GM12878 (cell line): ENCODE data around the gene GMCL2. TPM values are rescaled to one million over a fixed set of nuclear protein-coding genes. Genes with fewer than 3 reads are reported as not detected.

ENCODE experiments used
- BACH1 ChIP-seq: fragments of 450-650 bp; IDR thresholded peaks from 2 replicates; pipeline ENCODE4 v1.6.1; 2017; ENCODE audit warnings: mild to moderate bottlenecking, borderline replicate concordance
- CBFB ChIP-seq: IDR thresholded peaks from 2 replicates; pipeline ENCODE4 v1.6.1; 2016; ENCODE audit warnings: antibody characterized with exemption, low read depth
- EED ChIP-seq: sonication (generic); IDR thresholded peaks from 2 replicates; pipeline ENCODE4 v1.6.1; 2016; ENCODE audit warnings: antibody characterized with exemption, low read depth
- EZH2 ChIP-seq: IDR thresholded peaks from 2 replicates; pipeline ENCODE4 v1.6.1; 2012; ENCODE audit warnings: low read depth, mild to moderate bottlenecking, control low read depth, inconsistent platforms, low read length, borderline replicate concordance; ENCODE audit not compliant: control insufficient read depth
- FOXK2 ChIP-seq: fragments of 450-650 bp; IDR thresholded peaks from 2 replicates; pipeline ENCODE4 v1.6.1; 2017; ENCODE audit warnings: mild to moderate bottlenecking, moderate library complexity
- HDGF ChIP-seq: fragments of 450-650 bp; IDR thresholded peaks from 2 replicates; pipeline ENCODE4 v1.6.1; 2016; ENCODE audit warnings: antibody characterized with exemption
- IKZF1 ChIP-seq: fragments of 450-650 bp; conservative IDR thresholded peaks from 2 replicates; pipeline ENCODE4 v1.6.1; 2017; ENCODE audit warnings: antibody characterized with exemption, mild to moderate bottlenecking
- KAT2A ChIP-seq: conservative IDR thresholded peaks from 2 replicates; pipeline ENCODE4 v1.6.1; 2011; ENCODE audit warnings: low read depth, low read length; ENCODE audit not compliant: control insufficient read depth
- NFYB ChIP-seq: IDR thresholded peaks from 2 replicates; pipeline ENCODE4 v1.6.1; 2011; ENCODE audit warnings: low read depth, mild to moderate bottlenecking, low read length, improper control_type of control experiment, moderate library complexity; ENCODE audit not compliant: insufficient read depth
- NRF1 ChIP-seq: conservative IDR thresholded peaks from 2 replicates; pipeline ENCODE4 v1.6.1; 2011; ENCODE audit warnings: mild to moderate bottlenecking, low read depth, low read length, improper control_type of control experiment
- PAX5 ChIP-seq: IDR thresholded peaks from 2 replicates; pipeline ENCODE4 v1.6.1; 2011; ENCODE audit warnings: low read depth, low read length, borderline replicate concordance
- RB1 ChIP-seq: fragments of 450-650 bp; formaldehyde crosslinking; IDR thresholded peaks from 2 replicates; pipeline ENCODE4 v1.6.1; 2017; ENCODE audit warnings: mild to moderate bottlenecking, borderline replicate concordance
- SIN3A ChIP-seq: IDR thresholded peaks from 2 replicates; pipeline ENCODE4 v1.6.1; 2012; ENCODE audit warnings: low read depth, low read length, improper control_type of control experiment
- SP1 ChIP-seq: IDR thresholded peaks from one replicate; pipeline ENCODE4 v1.6.1; 2011; ENCODE audit warnings: low read depth, low read length
- SREBF1 ChIP-seq: IDR thresholded peaks from 2 replicates; pipeline ENCODE4 v1.6.1; 2012; ENCODE audit warnings: mild to moderate bottlenecking, low read length
- STAT1 ChIP-seq: fragments of 450-650 bp; conservative IDR thresholded peaks from 2 replicates; pipeline ENCODE4 v1.6.1; 2014; ENCODE audit warnings: antibody characterized with exemption, mild to moderate bottlenecking
- TCF3 ChIP-seq: IDR thresholded peaks from 2 replicates; pipeline ENCODE4 v1.6.1; 2012; ENCODE audit warnings: low read depth, mild to moderate bottlenecking, low read length, borderline replicate concordance; ENCODE audit not compliant: insufficient read depth
- TCF7 ChIP-seq: IDR thresholded peaks from 2 replicates; pipeline ENCODE4 v1.6.1; 2014; ENCODE audit warnings: antibody characterized with exemption, borderline replicate concordance
- ZNF207 ChIP-seq: fragments of 450-650 bp; IDR thresholded peaks from 2 replicates; pipeline ENCODE4 v1.6.1; 2014; ENCODE audit warnings: antibody characterized with exemption, mild to moderate bottlenecking, borderline replicate concordance
- polyA plus RNA-seq, 11 experiments: library from polyadenylated mRNA; depleted of rRNA in 4 of 11; unstranded in 6 of 11; stranded (reverse) in 5 of 11; fragments of >200 nt; fragmentation: Nextera tagmentation in 4 of 11; fragmentation: Illumina TruSeq in 1 of 11; extraction: Ambion mirVana in 4 of 11; extraction: Trizol in 1 of 11; gene quantifications; 1 replicate in 1 of 11; 2 replicates in 10 of 11; pipeline versions ENCODE4 v1.2.1 to v1.2.3, GENCODE V29; 2011 to 2016; ENCODE audit warnings: inconsistent platforms in 2 of 11, missing spikeins in 2 of 11, low read depth in 1 of 11
- total RNA-seq, 4 experiments: library from RNA; depleted of rRNA in 3 of 4; stranded (reverse); fragments of >200 nt in 3 of 4; fragmentation: Illumina TruSeq in 1 of 4; extraction: Trizol in 1 of 4; gene quantifications; 2 replicates each; pipeline versions ENCODE4 v1.2.1 to v1.2.3, GENCODE V29; 2013 to 2021
- TF ChIP-seq, protein P1 (sequence below): fragments of 150-350 bp; IDR thresholded peaks from 2 replicates; pipeline ENCODE4 v1.6.1; 2014; ENCODE audit warnings: mild to moderate bottlenecking, low read depth, low read length
- TF ChIP-seq, protein P2 (sequence below): fragments of 450-650 bp; IDR thresholded peaks from 2 replicates; pipeline ENCODE4 v1.6.1; 2017; ENCODE audit warnings: mild to moderate bottlenecking
- TF ChIP-seq, protein P3 (sequence below): fragments of 450-650 bp; IDR thresholded peaks from 2 replicates; pipeline ENCODE4 v1.6.1; 2016; ENCODE audit warnings: mild to moderate bottlenecking
- TF ChIP-seq, protein P4 (sequence below): IDR thresholded peaks from 2 replicates; pipeline ENCODE4 v1.6.1; 2011; ENCODE audit warnings: borderline replicate concordance, low read depth, mild to moderate bottlenecking, moderate library complexity, mixed read lengths, low read length; ENCODE audit not compliant: insufficient read depth; ENCODE audit errors: extremely low read length
- TF ChIP-seq, protein P5 (sequence below): IDR thresholded peaks from 2 replicates; pipeline ENCODE4 v1.6.1; 2011; ENCODE audit warnings: borderline replicate concordance, low read depth, mild to moderate bottlenecking, moderate library complexity, low read length; ENCODE audit not compliant: insufficient read depth, poor library complexity, severe bottlenecking

Gene GMCL2
- total and polyA plus RNA-seq, 10 of the 15 experiments (the other 5 are each of a cell fraction or from before 2014, with no cell fraction given) = 0.07 TPM; not detected in 9

DNA sequence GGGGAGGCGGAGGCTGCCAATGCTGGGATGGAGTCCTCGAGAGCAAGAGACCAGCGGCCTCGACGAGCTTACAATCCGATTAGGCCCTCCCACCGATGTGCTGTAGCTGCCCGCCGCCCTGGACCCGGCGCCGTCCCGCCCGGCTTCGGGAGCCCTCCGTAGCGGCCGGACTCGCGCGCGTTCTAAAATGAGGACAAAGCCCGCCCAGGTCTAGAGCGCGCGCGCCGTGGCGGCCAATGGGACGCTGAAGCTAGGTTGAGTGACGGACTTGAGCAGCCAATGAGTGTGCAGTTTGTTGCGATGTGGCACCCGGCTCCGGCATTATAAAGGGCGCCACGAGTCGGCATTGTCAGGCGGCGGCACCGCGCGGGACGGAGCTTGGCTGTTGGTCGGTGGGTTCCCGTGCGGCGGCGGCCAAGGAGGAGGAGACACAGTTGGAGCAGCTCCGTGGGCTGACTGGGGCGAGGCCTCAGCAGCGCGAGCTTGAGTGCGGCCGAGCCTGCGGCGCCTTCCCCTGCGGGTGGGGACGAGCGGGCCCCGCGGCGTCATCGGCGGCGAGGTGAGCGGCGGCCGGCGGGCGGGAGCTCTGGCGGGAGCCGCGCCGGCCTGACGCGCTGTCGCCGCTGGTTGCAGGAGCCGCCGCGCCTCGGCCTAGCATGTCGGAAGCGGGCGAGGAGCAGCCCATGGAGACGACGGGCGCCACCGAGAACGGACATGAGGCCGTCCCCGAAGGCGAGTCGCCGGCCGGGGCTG, 17.2 kb upstream of the GMCL2 start, which contains the start of gene HNRNPAB (continued):
- TF ChIP-seq STAT1 (0 out of 2 replicates have a peak, but pooled peaks have one; percentile 51), BACH1 (peak; percentile 81), SREBF1 (no peak), KAT2A (no peak), EZH2 (no peak), FOXK2 (no peak), PAX5 (peak; percentile 55; the same call in 1 of the 2 replicates), IKZF1 (peak; percentile 17; the same call in 1 of the 2 replicates), SIN3A (peak; percentile 87), TCF3 (peak; percentile 92), RB1 (peak; percentile 98), SP1 (peak; percentile 99), CBFB (peak; percentile 93), ZNF207 (0 out of 2 replicates have a peak, but pooled peaks have one; percentile 61), HDGF (no peak), TCF7 (no peak), EED (no peak), NRF1 (no peak), NFYB (peak; percentile 94)
- TF ChIP-seq, protein P1, sequence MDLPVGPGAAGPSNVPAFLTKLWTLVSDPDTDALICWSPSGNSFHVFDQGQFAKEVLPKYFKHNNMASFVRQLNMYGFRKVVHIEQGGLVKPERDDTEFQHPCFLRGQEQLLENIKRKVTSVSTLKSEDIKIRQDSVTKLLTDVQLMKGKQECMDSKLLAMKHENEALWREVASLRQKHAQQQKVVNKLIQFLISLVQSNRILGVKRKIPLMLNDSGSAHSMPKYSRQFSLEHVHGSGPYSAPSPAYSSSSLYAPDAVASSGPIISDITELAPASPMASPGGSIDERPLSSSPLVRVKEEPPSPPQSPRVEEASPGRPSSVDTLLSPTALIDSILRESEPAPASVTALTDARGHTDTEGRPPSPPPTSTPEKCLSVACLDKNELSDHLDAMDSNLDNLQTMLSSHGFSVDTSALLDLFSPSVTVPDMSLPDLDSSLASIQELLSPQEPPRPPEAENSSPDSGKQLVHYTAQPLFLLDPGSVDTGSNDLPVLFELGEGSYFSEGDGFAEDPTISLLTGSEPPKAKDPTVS = no peak
- TF ChIP-seq, protein P2, sequence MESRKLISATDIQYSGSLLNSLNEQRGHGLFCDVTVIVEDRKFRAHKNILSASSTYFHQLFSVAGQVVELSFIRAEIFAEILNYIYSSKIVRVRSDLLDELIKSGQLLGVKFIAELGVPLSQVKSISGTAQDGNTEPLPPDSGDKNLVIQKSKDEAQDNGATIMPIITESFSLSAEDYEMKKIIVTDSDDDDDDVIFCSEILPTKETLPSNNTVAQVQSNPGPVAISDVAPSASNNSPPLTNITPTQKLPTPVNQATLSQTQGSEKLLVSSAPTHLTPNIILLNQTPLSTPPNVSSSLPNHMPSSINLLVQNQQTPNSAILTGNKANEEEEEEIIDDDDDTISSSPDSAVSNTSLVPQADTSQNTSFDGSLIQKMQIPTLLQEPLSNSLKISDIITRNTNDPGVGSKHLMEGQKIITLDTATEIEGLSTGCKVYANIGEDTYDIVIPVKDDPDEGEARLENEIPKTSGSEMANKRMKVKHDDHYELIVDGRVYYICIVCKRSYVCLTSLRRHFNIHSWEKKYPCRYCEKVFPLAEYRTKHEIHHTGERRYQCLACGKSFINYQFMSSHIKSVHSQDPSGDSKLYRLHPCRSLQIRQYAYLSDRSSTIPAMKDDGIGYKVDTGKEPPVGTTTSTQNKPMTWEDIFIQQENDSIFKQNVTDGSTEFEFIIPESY = no peak; the same call in 1 of the 2 replicates
- TF ChIP-seq, protein P3, sequence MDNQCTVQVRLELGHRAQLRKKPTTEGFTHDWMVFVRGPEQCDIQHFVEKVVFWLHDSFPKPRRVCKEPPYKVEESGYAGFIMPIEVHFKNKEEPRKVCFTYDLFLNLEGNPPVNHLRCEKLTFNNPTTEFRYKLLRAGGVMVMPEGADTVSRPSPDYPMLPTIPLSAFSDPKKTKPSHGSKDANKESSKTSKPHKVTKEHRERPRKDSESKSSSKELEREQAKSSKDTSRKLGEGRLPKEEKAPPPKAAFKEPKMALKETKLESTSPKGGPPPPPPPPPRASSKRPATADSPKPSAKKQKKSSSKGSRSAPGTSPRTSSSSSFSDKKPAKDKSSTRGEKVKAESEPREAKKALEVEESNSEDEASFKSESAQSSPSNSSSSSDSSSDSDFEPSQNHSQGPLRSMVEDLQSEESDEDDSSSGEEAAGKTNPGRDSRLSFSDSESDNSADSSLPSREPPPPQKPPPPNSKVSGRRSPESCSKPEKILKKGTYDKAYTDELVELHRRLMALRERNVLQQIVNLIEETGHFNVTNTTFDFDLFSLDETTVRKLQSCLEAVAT = no peak
- TF ChIP-seq, protein P4, sequence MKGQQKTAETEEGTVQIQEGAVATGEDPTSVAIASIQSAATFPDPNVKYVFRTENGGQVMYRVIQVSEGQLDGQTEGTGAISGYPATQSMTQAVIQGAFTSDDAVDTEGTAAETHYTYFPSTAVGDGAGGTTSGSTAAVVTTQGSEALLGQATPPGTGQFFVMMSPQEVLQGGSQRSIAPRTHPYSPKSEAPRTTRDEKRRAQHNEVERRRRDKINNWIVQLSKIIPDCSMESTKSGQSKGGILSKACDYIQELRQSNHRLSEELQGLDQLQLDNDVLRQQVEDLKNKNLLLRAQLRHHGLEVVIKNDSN = no peak
- TF ChIP-seq, protein P5, sequence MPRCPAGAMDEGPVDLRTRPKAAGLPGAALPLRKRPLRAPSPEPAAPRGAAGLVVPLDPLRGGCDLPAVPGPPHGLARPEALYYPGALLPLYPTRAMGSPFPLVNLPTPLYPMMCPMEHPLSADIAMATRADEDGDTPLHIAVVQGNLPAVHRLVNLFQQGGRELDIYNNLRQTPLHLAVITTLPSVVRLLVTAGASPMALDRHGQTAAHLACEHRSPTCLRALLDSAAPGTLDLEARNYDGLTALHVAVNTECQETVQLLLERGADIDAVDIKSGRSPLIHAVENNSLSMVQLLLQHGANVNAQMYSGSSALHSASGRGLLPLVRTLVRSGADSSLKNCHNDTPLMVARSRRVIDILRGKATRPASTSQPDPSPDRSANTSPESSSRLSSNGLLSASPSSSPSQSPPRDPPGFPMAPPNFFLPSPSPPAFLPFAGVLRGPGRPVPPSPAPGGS = no peak
